Activated T-cell treated with anti-CD3 and anti-CD28 coated beads, Interleukin-2, amount 50 U/mL, for 24 hours (primary cell): ENCODE measurements around the gene LMOD2.
"Not testable (repeated sequence)": the region's sequence is repeated elsewhere in the genome, so short reads cannot be mapped to it uniquely, and the experiment has no call there.

Experiments
- DNase-seq: peaks from one replicate; pipeline ENCODE4 v3.0.0-alpha.2; 2020
- H3K27ac Mint-ChIP-seq: 2 replicates; pipeline ENCODE4 v1.8.0; 2020; ENCODE audit warnings: mild to moderate bottlenecking, mixed read lengths
- H3K27me3 Mint-ChIP-seq: 2 replicates; pipeline ENCODE4 v1.8.0; 2020; ENCODE audit warnings: mixed read lengths
- H3K36me3 Mint-ChIP-seq: 2 replicates; pipeline ENCODE4 v1.8.0; 2020; ENCODE audit warnings: low read depth, mixed read lengths
- H3K4me1 Mint-ChIP-seq: 2 replicates; pipeline ENCODE4 v1.8.0; 2020; ENCODE audit warnings: low read depth, mixed read lengths
- H3K4me3 Mint-ChIP-seq: 2 replicates; pipeline ENCODE4 v1.8.0; 2020; ENCODE audit warnings: mild to moderate bottlenecking, moderate library complexity, mixed read lengths
- H3K9me3 Mint-ChIP-seq: 2 replicates; pipeline ENCODE4 v1.8.0; 2020; ENCODE audit warnings: mixed read lengths

Gene LMOD2

DNA sequence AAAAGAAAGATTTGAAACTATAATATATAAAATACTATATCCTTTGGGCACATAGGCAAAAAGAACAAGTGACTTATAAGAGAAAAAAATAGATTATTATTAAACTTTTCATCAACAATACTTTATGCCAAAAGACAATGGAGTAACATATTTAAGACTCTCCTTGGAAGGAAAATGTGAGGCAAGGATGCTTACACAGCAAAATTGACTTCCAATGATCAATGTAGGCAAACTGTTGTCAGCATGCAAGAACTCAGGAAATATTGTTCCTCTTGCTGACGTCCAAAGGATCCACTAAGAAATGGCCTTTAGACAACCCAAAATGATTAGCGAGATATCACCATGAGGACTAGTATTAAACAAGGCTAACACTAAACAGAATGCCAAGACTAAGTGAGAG lies 22.9 kb upstream of the LMOD2 start:
- Mint-ChIP-seq H3K36me3 (no peaks in the 10 kb centered on the region), H3K4me1 (no peaks in the 10 kb centered on the region), H3K4me3 (no peak overlapping the region), H3K27ac (no peak overlapping the region), H3K27me3 (peaks cover 22% of the 10 kb centered on the region), H3K9me3 (no peaks in the 10 kb centered on the region)
- no peak for DNase-seq

DNA sequence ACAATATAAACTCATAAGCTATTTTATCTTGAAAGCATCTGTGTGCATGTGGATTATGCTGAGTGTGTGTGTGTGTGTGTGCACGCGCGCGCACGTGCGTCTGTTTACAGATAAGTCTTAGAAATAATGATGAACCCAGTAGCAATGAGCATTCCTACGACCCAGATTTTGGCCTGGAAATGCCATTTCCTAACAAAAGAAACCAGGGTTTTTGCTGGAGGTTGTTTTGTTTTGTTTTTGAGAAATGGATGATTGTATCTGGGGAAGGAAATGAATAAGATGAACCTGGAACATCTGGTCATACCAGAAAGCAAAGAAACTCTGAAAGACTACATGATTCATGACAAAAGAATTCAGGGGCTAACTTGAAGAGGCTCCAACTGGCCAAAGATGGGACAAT lies 22.1 kb upstream of the LMOD2 start:
- no peak for DNase-seq
- Mint-ChIP-seq H3K4me1 (no peaks in the 10 kb centered on the region), H3K4me3 (no peak overlapping the region), H3K27me3 (peaks cover 28% of the 10 kb centered on the region), H3K9me3 (no peaks in the 10 kb centered on the region), H3K36me3 (no peaks in the 10 kb centered on the region), H3K27ac (no peak overlapping the region)

GRCh38 chr7:123634011-123634573 lies 21.6 kb upstream of the LMOD2 start:
- H3K4me3 Mint-ChIP-seq, H3K9me3 Mint-ChIP-seq, DNase-seq, H3K36me3 Mint-ChIP-seq, H3K4me1 Mint-ChIP-seq, H3K27ac Mint-ChIP-seq: not testable (repeated sequence)
- peaks cover 30% of the 10 kb centered on the region for H3K27me3 Mint-ChIP-seq

- H3K9me3 Mint-ChIP-seq, result no peaks in the 10 kb centered on the region
- no peak overlapping the region for H3K4me3 Mint-ChIP-seq
- H3K36me3 Mint-ChIP-seq, result no peaks in the 10 kb centered on the region
- no peaks in the 10 kb centered on the region for H3K4me1 Mint-ChIP-seq
- H3K27ac Mint-ChIP-seq, result no peak overlapping the region
- H3K27me3 Mint-ChIP-seq, result peaks cover 37% of the 10 kb centered on the region
- DNase-seq, result no peak
Measured at GRCh38 chr7:123635551-123636359, 19.9 kb upstream of the LMOD2 start.

DNA sequence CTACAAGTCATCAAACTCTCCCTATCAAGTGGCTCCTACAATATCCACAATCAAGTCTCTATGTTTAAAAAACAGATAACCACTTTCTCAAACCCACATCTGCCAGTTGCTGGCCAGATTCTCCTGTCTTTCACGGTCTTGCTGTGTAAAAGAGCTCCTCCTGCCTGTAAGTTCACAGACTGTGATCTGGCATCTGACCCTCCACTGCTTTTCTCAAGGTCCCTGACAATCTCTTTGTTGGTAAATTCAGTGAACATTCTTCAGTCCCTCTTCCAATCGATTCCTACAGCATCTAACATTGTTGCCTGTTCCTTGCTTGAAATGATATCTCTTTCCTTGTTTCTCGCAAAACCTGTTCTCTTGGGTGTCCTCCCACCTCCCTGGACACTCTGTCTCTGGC lies 18.5 kb upstream of the LMOD2 start:
- peaks cover 40% of the 10 kb centered on the region for H3K27me3 Mint-ChIP-seq
- H3K4me1 Mint-ChIP-seq, result no peaks in the 10 kb centered on the region
- H3K4me3 Mint-ChIP-seq, result no peak overlapping the region
- no peaks in the 10 kb centered on the region for H3K9me3 Mint-ChIP-seq
- no peak for DNase-seq
- no peak overlapping the region for H3K27ac Mint-ChIP-seq
- H3K36me3 Mint-ChIP-seq, result no peaks in the 10 kb centered on the region

DNA sequence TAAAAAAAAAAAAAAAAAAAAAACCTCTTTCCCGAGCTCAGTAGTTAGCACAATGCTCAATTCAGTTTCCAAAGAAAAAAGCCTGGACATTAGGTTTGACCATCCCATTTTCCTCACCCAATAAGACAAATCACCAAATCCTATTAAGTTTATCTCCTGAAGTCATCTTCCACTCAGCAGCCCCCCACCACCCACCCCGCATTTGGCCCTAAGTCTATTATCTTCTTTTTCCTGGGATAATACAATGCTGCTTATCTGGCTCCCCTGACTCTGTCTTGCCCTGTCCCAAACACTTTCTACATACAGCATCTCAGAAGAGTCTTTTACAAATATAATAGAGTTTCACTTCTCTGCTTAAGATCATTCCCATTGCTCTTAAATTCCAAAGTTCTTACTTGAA lies 17.8 kb upstream of the LMOD2 start:
- Mint-ChIP-seq H3K4me3 (no peak overlapping the region), H3K9me3 (no peaks in the 10 kb centered on the region), H3K27me3 (peaks cover 44% of the 10 kb centered on the region), H3K36me3 (no peaks in the 10 kb centered on the region), H3K4me1 (no peaks in the 10 kb centered on the region), H3K27ac (no peak overlapping the region)
- DNase-seq, result no peak

- no peak for DNase-seq
- Mint-ChIP-seq H3K4me1 (no peaks in the 10 kb centered on the region), H3K4me3 (no peak overlapping the region), H3K27ac (no peak overlapping the region), H3K27me3 (peaks cover 60% of the 10 kb centered on the region), H3K36me3 (no peaks in the 10 kb centered on the region), H3K9me3 (no peaks in the 10 kb centered on the region)
Measured at GRCh38 chr7:123639631-123640030, 16.0 kb upstream of the LMOD2 start.

DNA sequence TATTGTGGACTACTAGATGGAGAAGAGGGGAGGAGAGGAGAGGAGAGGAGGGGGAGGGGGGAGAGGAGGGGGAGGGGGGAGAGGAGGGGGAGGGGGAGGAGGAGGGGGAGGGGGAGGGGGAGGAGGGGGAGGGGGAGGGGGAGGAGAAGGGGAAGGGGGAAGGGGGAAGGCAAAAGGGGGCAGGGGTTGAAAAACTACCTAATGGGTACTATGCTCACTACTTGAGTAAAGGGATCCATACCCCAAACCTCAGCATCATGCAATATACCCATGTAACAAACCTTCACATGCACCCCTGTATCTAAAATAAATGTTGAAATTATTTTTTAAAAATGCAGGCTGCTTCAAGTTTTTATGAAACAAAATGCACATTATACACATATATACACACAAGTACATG lies 15.1 kb upstream of the LMOD2 start:
- Mint-ChIP-seq H3K4me3 (no peak overlapping the region), H3K27ac (no peak overlapping the region), H3K4me1 (no peaks in the 10 kb centered on the region), H3K36me3 (no peaks in the 10 kb centered on the region), H3K9me3 (no peaks in the 10 kb centered on the region), H3K27me3 (peaks cover 57% of the 10 kb centered on the region)
- DNase-seq, result no peak

DNA sequence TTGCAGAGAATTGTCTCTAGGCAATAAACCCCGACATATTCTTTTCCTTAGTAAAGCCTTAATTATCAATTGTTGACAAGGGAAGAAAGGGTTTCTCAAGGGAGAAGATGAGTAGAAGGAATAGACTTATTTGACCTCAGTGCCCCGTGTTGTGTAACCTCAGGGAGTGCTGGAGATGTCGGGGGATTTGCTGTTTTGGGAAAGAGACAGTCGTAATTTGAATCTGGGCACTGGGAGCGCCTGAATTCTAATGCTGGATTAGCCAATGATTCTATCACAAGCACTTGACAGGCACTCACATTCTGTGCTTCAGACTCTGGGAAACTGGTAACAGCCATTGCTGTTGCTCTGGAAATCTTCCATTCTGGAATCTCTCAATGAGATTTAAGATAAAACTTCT lies 13.8 kb upstream of the LMOD2 start:
- H3K9me3 Mint-ChIP-seq, result no peaks in the 10 kb centered on the region
- H3K27me3 Mint-ChIP-seq, result peaks cover 58% of the 10 kb centered on the region

DNA sequence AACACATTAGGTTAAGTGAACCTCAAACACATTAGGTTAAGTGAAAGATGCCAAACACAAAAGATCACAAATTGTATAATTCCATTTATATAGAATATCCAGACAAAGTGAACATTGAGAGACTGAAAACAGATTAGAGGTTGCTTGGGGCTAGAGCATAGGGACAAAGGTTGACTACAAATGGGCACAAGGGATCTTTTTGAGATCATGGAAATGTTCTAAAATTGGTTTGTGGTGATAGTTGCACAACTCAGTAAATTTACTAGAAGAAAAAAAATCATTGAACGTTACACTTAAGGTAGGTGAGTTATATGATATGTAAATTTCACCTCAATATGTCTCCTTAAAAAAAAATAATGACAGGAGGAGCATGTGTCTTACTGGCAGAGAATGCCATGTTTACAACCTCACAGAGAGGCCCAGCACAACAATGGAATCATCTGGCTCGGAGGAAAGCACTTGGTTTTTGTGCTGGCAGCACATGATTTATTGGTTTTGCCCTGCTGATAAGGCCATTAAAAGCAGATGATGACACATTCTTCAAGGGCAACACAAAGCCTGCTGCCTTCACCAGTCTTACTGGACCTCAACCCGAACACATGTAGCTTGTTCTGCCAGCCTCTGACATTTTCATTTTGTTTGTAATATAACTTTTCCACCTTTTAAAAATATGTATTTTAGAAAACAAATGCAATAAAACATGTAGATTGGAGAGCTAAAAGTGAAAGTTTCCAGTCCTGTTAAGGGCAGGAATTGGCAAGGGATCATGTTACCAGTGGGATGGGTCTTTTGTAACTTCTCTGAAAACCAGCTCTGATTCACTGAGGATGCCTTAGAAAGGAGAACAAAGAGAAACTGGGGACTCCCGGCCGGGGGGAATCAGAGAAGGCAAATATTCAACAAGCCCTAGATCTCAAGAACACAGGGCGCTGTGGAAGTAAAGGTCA lies 11.9 kb upstream of the LMOD2 start:
- DNase-seq, result no peak
- Mint-ChIP-seq H3K4me1 (no peaks in the 10 kb centered on the region), H3K4me3 (no peak overlapping the region), H3K27ac (no peak overlapping the region), H3K36me3 (no peaks in the 10 kb centered on the region), H3K9me3 (no peaks in the 10 kb centered on the region), H3K27me3 (peaks cover 51% of the 10 kb centered on the region)

More for the DNA sequence above, 13.8 kb upstream of the LMOD2 start:
- H3K4me1 Mint-ChIP-seq, result no peaks in the 10 kb centered on the region
- H3K4me3 Mint-ChIP-seq, result no peak overlapping the region
- no peaks in the 10 kb centered on the region for H3K36me3 Mint-ChIP-seq
- H3K27ac Mint-ChIP-seq, result no peak overlapping the region
- no peak for DNase-seq

DNA sequence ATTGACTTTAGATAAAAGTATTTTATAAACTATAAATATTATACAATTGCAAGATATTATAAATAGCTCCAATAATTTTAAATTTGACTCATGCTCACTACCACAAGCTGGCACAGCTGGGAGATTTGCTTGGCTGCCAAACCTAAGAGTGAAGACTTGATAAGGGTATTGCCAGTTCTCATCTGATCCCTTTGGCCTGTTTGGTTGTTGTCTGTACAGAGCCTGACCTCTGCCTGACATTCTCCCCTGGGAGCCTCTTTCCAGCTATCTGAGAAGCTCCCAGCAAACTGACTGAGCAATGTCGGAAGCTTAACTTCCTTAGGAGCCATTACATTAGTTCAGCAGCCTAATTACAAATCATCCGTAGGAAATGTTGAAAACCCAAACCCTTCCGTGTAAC lies 10.2 kb upstream of the LMOD2 start:
- Mint-ChIP-seq H3K36me3 (no peaks in the 10 kb centered on the region), H3K4me3 (no peak overlapping the region), H3K9me3 (no peaks in the 10 kb centered on the region), H3K27ac (no peak overlapping the region), H3K27me3 (peaks cover 51% of the 10 kb centered on the region), H3K4me1 (no peaks in the 10 kb centered on the region)
- no peak for DNase-seq

- peaks cover 46% of the 10 kb centered on the region for H3K27me3 Mint-ChIP-seq
- H3K27ac Mint-ChIP-seq, result no peak overlapping the region
- H3K36me3 Mint-ChIP-seq, result no peaks in the 10 kb centered on the region
- DNase-seq, result no peak
- H3K9me3 Mint-ChIP-seq, result no peaks in the 10 kb centered on the region
- H3K4me3 Mint-ChIP-seq, result no peak overlapping the region
- no peaks in the 10 kb centered on the region for H3K4me1 Mint-ChIP-seq
Measured at GRCh38 chr7:123647106-123647730, 8.4 kb upstream of the LMOD2 start.

DNA sequence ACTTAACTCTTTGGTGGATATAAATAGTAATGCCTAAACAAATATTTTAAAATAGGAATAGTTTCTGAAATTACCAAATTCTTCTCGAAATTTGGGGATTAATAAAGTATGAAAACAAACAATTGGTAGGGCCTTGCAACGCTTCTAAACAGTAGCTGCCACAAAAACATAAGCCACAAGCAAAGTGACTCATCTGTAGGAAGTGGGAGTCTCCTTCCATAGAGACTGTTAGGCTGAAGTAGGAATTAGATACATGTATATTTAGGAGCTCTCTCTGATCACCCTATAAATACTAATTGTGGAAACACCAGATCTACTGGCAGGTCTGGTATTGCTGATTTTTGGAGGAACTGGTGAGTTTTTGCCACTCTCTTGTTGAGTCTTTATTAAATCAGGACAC lies 5.7 kb upstream of the LMOD2 start:
- Mint-ChIP-seq H3K9me3 (no peaks in the 10 kb centered on the region), H3K27ac (no peak overlapping the region), H3K36me3 (no peaks in the 10 kb centered on the region), H3K4me3 (no peak overlapping the region), H3K27me3 (peaks cover 26% of the 10 kb centered on the region), H3K4me1 (no peaks in the 10 kb centered on the region)
- DNase-seq, result no peak

DNA sequence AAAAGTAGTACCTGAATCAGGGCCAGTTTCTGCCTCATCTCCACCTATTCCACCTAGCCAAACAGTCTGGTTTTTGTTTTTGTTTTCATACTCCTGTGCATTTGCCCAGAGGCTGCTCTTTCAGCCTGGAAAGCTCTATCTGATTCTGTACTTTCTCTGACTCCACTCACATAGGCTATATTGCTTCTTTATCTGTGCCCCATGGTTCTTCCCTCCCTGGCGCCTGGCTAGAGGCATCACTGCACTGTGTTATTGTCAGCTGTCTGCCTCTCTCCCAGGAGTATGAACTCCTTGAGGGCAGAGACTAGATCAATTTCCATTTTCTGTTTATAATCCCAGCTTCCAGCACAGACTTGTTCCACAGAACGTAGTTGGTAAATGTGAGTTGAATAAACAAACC lies 5.1 kb upstream of the LMOD2 start:
- Mint-ChIP-seq H3K4me3 (no peak overlapping the region), H3K4me1 (no peaks in the 10 kb centered on the region), H3K27me3 (peaks cover 25% of the 10 kb centered on the region), H3K36me3 (no peaks in the 10 kb centered on the region), H3K27ac (no peak overlapping the region), H3K9me3 (no peaks in the 10 kb centered on the region)
- no peak for DNase-seq
